ENCODE results near the gene WWC2.

- TF ChIP-seq CTCF (conservative IDR thresholded peaks at IDR 0.05) (no peak), ZFX (IDR thresholded peaks at IDR 0.05) (no peak)
These were observed 164.8 kb downstream of the WWC2 start for GRCh38 chr4:183263787-183264386.

Data from C4-2B (cell line).